Caki2 (cell line): ENCODE results near the gene MGAT5. TPM values are rescaled to one million over a fixed set of nuclear protein-coding genes. Genes with fewer than 3 reads are reported as not detected.

Source experiments
- DNase-seq: peaks from one replicate; pipeline ENCODE4 v3.0.0-alpha.2; 2015; ENCODE audit warnings: low read depth
- in situ Hi-C: cut with HindIII; loops from 2 replicates; pipeline ENCODE4 v1.10.0; 2016; ENCODE audit warnings: low sequenced_read_pairs, low pct_unique_long_range_greater_than_20kb, mixed read lengths
- total RNA-seq: library from RNA; depleted of rRNA; stranded (reverse); fragments of >200 nt; shearing (Covaris generic); gene quantifications from 2 replicates; pipeline ENCODE4 v1.2.3, GENCODE V29; 2014; ENCODE audit warnings: low replicate concordance

MGAT5 gene
- total RNA-seq, 1 experiment from 2014 or later = 28.5 TPM

GRCh38 chr2:134229540-134229939, 24.3 kb upstream of the MGAT5 start:
- DNase-seq = no peak
- in situ Hi-C loops = no loop called here

GRCh38 chr2:134230885-134231284, 23.0 kb upstream of the MGAT5 start:
- DNase-seq = no peak
- in situ Hi-C loops = no loop called here

GRCh38 chr2:134231301-134231964, 22.4 kb upstream of the MGAT5 start:
- in situ Hi-C loops = no loop called here
- no peak for DNase-seq

GRCh38 chr2:134231965-134232340, 21.9 kb upstream of the MGAT5 start:
- in situ Hi-C loops = no loop called here
- no peak for DNase-seq

GRCh38 chr2:134232461-134232860, 21.4 kb upstream of the MGAT5 start:
- DNase-seq = no peak
- in situ Hi-C loops = no loop called here

- DNase-seq = no peak
- in situ Hi-C loops = no loop called here
These were observed 20.8 kb upstream of the MGAT5 start for GRCh38 chr2:134232868-134233727.

- in situ Hi-C loops = no loop called here
- DNase-seq = no peak
These were observed 20.1 kb upstream of the MGAT5 start for GRCh38 chr2:134233728-134234136.

GRCh38 chr2:134234535-134234934, 19.3 kb upstream of the MGAT5 start:
- no peak for DNase-seq
- in situ Hi-C loops = no loop called here

GRCh38 chr2:134235510-134236144, 18.2 kb upstream of the MGAT5 start:
- DNase-seq = no peak
- in situ Hi-C loops = no loop called here

GRCh38 chr2:134238371-134238770, 15.5 kb upstream of the MGAT5 start:
- no peak for DNase-seq
- in situ Hi-C loops = no loop called here

GRCh38 chr2:134240061-134240460, 13.8 kb upstream of the MGAT5 start:
- in situ Hi-C loops = no loop called here
- DNase-seq = no peak

GRCh38 chr2:134241911-134242310, 12.0 kb upstream of the MGAT5 start:
- no peak for DNase-seq
- in situ Hi-C loops = no loop called here

GRCh38 chr2:134243244-134243643, 10.6 kb upstream of the MGAT5 start:
- no peak for DNase-seq
- in situ Hi-C loops = no loop called here

- peak; percentile 37 for DNase-seq
- in situ Hi-C loops = no loop called here
These were observed 9.8 kb upstream of the MGAT5 start for GRCh38 chr2:134244086-134244485.

- in situ Hi-C loops = no loop called here
- DNase-seq = no peak
These were observed 9.3 kb upstream of the MGAT5 start for GRCh38 chr2:134244587-134244986.

- in situ Hi-C loops = no loop called here
- peak; percentile 56 for DNase-seq
These were observed 8.4 kb upstream of the MGAT5 start for GRCh38 chr2:134245340-134245984.

GRCh38 chr2:134246154-134246874, 7.6 kb upstream of the MGAT5 start:
- in situ Hi-C loops = no loop called here
- no peak for DNase-seq

- DNase-seq = no peak
- in situ Hi-C loops = no loop called here
These were observed 6.2 kb upstream of the MGAT5 start for GRCh38 chr2:134247679-134248078.
